ENCODE results near the gene KCNG2.

DNA sequence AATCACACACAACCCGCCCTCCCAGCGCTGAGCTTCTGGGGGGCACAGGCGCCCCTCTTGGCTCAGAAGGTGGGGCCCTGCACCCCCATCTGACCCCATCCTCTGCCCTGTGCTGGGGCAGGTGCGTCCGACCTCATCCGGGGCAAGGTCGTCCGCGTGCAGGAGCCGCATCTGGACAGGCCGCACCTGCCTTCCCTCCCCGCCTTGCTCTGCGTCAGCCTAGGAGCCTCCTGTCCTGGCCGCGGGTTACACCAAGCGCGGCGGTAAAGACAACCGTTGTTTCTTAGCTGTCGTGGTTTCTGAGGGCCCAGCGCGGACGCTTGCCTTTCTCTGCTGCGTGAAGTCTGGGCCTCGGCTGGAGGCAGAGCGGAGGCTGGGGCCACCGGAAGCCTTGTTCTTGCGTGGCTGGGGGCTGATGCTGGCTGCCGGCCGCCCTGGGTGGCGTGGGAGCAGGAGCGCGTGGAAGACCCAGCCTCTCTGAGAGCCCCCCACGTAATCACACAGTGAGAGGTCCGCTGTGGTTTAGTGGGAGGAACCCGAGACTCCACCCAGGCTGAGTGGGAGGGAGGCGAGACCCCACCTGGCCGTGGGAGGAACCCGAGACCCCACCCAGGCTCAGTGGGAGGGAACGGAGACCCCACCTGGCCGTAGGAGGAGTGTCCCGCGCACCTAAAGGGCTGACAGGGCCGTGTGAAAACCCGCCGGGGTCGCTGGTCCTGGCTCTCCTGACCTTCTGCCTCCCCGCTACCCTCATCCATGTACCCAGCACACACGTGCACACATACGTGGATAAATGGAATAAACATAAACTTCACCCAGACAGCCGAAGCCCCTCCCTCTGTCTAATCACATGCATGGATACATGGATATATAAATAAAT lies 51.8 kb downstream of the KCNG2 start:
- no peak for TF ChIP-seq IKZF3 (tag by site-specific recombination; IDR thresholded peaks at IDR 0.05)
- no peak for TF ChIP-seq ZNF266 (tag by site-specific recombination; IDR thresholded peaks at IDR 0.05; ENCODE audit: low read depth)
- no peak for TF ChIP-seq MYNN (tag by site-specific recombination; IDR thresholded peaks at IDR 0.05; ENCODE audit: borderline replicate concordance)
- TF ChIP-seq, protein P1, sequence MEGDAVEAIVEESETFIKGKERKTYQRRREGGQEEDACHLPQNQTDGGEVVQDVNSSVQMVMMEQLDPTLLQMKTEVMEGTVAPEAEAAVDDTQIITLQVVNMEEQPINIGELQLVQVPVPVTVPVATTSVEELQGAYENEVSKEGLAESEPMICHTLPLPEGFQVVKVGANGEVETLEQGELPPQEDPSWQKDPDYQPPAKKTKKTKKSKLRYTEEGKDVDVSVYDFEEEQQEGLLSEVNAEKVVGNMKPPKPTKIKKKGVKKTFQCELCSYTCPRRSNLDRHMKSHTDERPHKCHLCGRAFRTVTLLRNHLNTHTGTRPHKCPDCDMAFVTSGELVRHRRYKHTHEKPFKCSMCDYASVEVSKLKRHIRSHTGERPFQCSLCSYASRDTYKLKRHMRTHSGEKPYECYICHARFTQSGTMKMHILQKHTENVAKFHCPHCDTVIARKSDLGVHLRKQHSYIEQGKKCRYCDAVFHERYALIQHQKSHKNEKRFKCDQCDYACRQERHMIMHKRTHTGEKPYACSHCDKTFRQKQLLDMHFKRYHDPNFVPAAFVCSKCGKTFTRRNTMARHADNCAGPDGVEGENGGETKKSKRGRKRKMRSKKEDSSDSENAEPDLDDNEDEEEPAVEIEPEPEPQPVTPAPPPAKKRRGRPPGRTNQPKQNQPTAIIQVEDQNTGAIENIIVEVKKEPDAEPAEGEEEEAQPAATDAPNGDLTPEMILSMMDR (tag by site-specific recombination; IDR thresholded peaks at IDR 0.05): no peak
- TF ChIP-seq ZSCAN23 (tag by site-specific recombination; IDR thresholded peaks at IDR 0.05): no peak
